Measurements from ENCODE around the gene GNB5.
"Not testable (repeated sequence)": the region's sequence is repeated elsewhere in the genome, so short reads cannot be mapped to it uniquely, and the experiment has no call there.

GNB5 gene

GRCh38 chr15:52109559-52110451 is 81.4 kb downstream of the GNB5 start:
- DNase-seq: no peak

GRCh38 chr15:52107238-52107637 is 84.0 kb downstream of the GNB5 start:
- no peak for DNase-seq

GRCh38 chr15:52106641-52107040 is 84.6 kb downstream of the GNB5 start:
- DNase-seq: no peak

- no peak for DNase-seq
Measured at GRCh38 chr15:52105846-52106245, 85.3 kb downstream of the GNB5 start.

GRCh38 chr15:52104532-52105004 is 86.6 kb downstream of the GNB5 start:
- DNase-seq: no peak

GRCh38 chr15:52103217-52104207 is 87.7 kb downstream of the GNB5 start:
- no peak for DNase-seq

- no peak for DNase-seq
Measured at GRCh38 chr15:52102463-52102862, 88.7 kb downstream of the GNB5 start.

GRCh38 chr15:52101542-52102323 is 89.5 kb downstream of the GNB5 start:
- no peak for DNase-seq

- DNase-seq: no peak
Measured at GRCh38 chr15:52100807-52101442, 90.3 kb downstream of the GNB5 start.

- no peak for DNase-seq
Measured at GRCh38 chr15:52099651-52100272, 91.4 kb downstream of the GNB5 start.

GRCh38 chr15:52098323-52098722 is 92.9 kb downstream of the GNB5 start:
- no peak for DNase-seq

GRCh38 chr15:52097180-52097579 is 94.0 kb downstream of the GNB5 start:
- no peak for DNase-seq

GRCh38 chr15:52096536-52096935 is 94.7 kb downstream of the GNB5 start:
- DNase-seq: not testable (repeated sequence)

- DNase-seq: no peak
Measured at GRCh38 chr15:52095597-52096262, 95.5 kb downstream of the GNB5 start.

- DNase-seq: peak; percentile 66
Measured at GRCh38 chr15:52094811-52095584, 96.2 kb downstream of the GNB5 start.

- peak; percentile 29 for DNase-seq
Measured at GRCh38 chr15:52093539-52094510, 97.4 kb downstream of the GNB5 start.

GRCh38 chr15:52093167-52093538 is 98.0 kb downstream of the GNB5 start:
- no peak for DNase-seq

GRCh38 chr15:52090193-52090592 is 101.0 kb downstream of the GNB5 start:
- no peak for DNase-seq
